GM19239 (cell line): ENCODE results near the gene ABCF1.
A peak's percentile ranks its signal among the peaks of the same experiment; 100 is the strongest.
"Not testable (repeated sequence)": the region's sequence is repeated elsewhere in the genome, so short reads cannot be mapped to it uniquely, and the experiment has no call there.

Experiments
- DNase-seq: peaks from one replicate; pipeline ENCODE4 v3.0.0; 2011; ENCODE audit warnings: low spot score; ENCODE audit not compliant: insufficient read length
- FAIRE-seq: peaks from 2 replicates; lab custom pipeline; 2011; peaks lifted over from hg19 to GRCh38; lab: Jason Lieb, UNC

Gene ABCF1

GRCh38 chr6:30571075-30571761 lies at the start of gene ABCF1:
Gene ABCF1, plus strand, starts transcription at chr6:30571442. Its CDS starts 46 bp downstream, at chr6:30571488.
- FAIRE-seq (peak; percentile 97), DNase-seq (peak; percentile 90)

- DNase-seq, FAIRE-seq: not testable (repeated sequence)
These were observed 49.3 kb upstream of the ABCF1 start for GRCh38 chr6:30521952-30522351.

- not testable (repeated sequence) for FAIRE-seq, DNase-seq
These were observed 44.8 kb upstream of the ABCF1 start for GRCh38 chr6:30526444-30526843.

- FAIRE-seq, result peak; percentile 8
- DNase-seq, result not testable (repeated sequence)
These were observed 41.8 kb upstream of the ABCF1 start for GRCh38 chr6:30529349-30529875.

- no peak for DNase-seq
- peak; percentile 37 for FAIRE-seq
These were observed 41.2 kb upstream of the ABCF1 start for GRCh38 chr6:30530014-30530413.

GRCh38 chr6:30533460-30534294 lies 37.6 kb upstream of the ABCF1 start:
- FAIRE-seq, result no peak
- DNase-seq, result no peak

- no peak for FAIRE-seq
- no peak for DNase-seq
These were observed 33.3 kb upstream of the ABCF1 start for GRCh38 chr6:30537931-30538330.

- peak; percentile 97 for FAIRE-seq
- DNase-seq, result peak; percentile 52
These were observed 29.5 kb upstream of the ABCF1 start for GRCh38 chr6:30541515-30542403.

- no peak for FAIRE-seq
- no peak for DNase-seq
These were observed 28.9 kb upstream of the ABCF1 start for GRCh38 chr6:30542404-30542725.

GRCh38 chr6:30542915-30543314 lies 28.3 kb upstream of the ABCF1 start:
- DNase-seq, result no peak
- no peak for FAIRE-seq

GRCh38 chr6:30543821-30544220 lies 27.4 kb upstream of the ABCF1 start:
- DNase-seq (no peak), FAIRE-seq (no peak)

GRCh38 chr6:30544666-30545272 lies 26.5 kb upstream of the ABCF1 start:
- DNase-seq, result no peak
- FAIRE-seq, result peak; percentile 80

- FAIRE-seq (no peak), DNase-seq (no peak)
These were observed 23.8 kb upstream of the ABCF1 start for GRCh38 chr6:30547454-30547853.

- DNase-seq (no peak), FAIRE-seq (no peak)
These were observed 22.9 kb upstream of the ABCF1 start for GRCh38 chr6:30548375-30548774.

- FAIRE-seq (no peak), DNase-seq (no peak)
These were observed 16.8 kb upstream of the ABCF1 start for GRCh38 chr6:30554404-30554803.

GRCh38 chr6:30554962-30555815 lies 16.1 kb upstream of the ABCF1 start:
- FAIRE-seq (no peak), DNase-seq (no peak)

- DNase-seq, result no peak
- FAIRE-seq, result no peak
These were observed 15.5 kb upstream of the ABCF1 start for GRCh38 chr6:30555816-30556065.

- peak; percentile 87 for FAIRE-seq
These were observed 15.0 kb upstream of the ABCF1 start, which contains the start of gene GNL1 for GRCh38 chr6:30556066-30556905. Gene GNL1, minus strand, starts transcription at chr6:30556489. Its CDS starts 286 bp downstream, at chr6:30556203.

More at GRCh38 chr6:30556066-30556905, 15.0 kb upstream of the ABCF1 start, which contains the start of gene GNL1:
- DNase-seq, result peak; percentile 67
